ENCODE data around the gene SLC12A4. TPM values are rescaled to one million over a fixed set of nuclear protein-coding genes. Genes with fewer than 3 reads are reported as not detected.
A peak's percentile ranks its signal among the peaks of the same experiment; 100 is the strongest.
"Not testable (repeated sequence)": the region's sequence is repeated elsewhere in the genome, so short reads cannot be mapped to it uniquely, and the experiment has no call there.

SLC12A4 gene
- total and polyA plus RNA-seq, 4 donors = 8.0 to 37.3 (median 17.1) TPM

DNA sequence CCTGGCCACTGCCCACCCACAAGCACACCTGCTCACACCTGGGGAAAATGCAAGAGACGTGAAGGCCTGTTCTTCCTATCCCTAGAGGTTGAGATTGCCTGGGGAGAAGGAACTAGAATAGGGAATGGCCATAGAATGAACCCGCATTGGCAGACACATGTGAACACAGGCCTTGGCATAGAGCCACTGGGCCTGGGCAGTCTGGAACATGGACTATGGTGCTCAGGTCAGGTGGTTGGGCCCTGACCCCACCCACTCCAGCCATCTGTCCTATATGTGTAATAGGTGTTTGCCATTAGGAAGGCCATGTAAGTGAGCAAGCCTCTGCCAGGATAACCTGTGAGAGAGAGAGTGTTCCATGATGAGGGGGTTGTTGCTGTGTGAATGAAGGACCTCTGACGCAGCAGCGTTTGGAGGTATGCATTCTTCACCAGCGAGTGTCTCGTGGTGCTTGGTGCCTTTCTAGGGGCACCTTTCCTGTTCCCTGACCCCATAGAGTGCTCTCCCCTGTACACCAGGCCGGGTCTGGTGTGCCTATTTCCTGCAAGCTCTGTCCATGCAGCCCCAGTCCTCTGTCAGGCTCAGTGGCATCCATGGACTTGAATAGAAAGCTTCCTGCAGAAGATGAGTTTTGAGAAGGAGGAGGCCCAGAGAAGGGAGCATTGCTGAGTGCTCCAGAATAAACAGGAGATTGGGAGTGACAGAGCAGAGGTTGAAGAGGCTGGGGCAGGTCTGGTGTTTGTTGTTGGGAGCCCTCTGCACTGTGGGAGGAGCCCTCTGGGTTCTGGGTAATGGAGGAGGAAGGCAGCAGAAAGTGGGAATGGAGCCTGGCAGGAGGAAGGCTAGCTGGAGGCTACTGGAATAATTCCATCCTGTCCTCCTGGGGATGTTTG, 52.4 kb downstream of the SLC12A4 start (continued):
- no peak for TF ChIP-seq GABPA (IDR thresholded peaks at IDR 0.05 in 1 of 2, conservative IDR thresholded peaks at IDR 0.05 in 1 of 2)

DNA sequence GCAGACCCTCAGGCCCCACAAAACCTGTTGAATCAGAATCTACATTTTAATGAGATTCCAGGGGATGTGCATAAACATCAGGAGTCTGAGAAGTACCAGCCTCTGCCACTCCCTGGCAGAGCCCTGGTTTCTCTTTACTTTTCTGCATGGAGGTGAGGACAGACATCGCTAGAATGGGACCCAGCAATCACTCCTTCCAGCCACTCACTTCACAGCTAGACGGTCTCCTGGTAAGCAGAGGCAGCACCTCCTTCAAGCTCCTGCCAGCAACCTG, 53.0 kb downstream of the SLC12A4 start:
- not testable (repeated sequence) for DNase-seq (ENCODE audit: low spot score); H3K4me3 ChIP-seq (ENCODE audit: low read depth in 1 of 3, low read length in 3 of 3); H3K9ac ChIP-seq (ENCODE audit: low read depth in 1 of 2, low read length in 2 of 2); H3K27me3 ChIP-seq (ENCODE audit: control insufficient read depth in 4 of 4, insufficient read depth in 4 of 4, low read length in 3 of 4); H3K9me3 ChIP-seq (ENCODE audit: control insufficient read depth in 4 of 4, low read length in 3 of 4)
- H3K27ac ChIP-seq (ENCODE audit: low read depth in 1 of 2, low read length in 2 of 2) = peak overlapping the region in 1 of 2 donors; percentile 25
- peaks cover 11 to 35% (median 26%) of the 10 kb centered on the region in 4 donors for H3K4me1 ChIP-seq (ENCODE audit: control insufficient read depth in 4 of 4, insufficient read depth in 4 of 4, low read length in 3 of 4)
- WGBS = 49% methylated on average over 2 of the region's 2 CpGs
- peaks cover 0 to 15% (median 7%) of the 10 kb centered on the region in 4 donors for H3K36me3 ChIP-seq (ENCODE audit: control insufficient read depth in 4 of 4, insufficient read depth in 3 of 4, low read depth in 1 of 4, low read length in 3 of 4)

DNA sequence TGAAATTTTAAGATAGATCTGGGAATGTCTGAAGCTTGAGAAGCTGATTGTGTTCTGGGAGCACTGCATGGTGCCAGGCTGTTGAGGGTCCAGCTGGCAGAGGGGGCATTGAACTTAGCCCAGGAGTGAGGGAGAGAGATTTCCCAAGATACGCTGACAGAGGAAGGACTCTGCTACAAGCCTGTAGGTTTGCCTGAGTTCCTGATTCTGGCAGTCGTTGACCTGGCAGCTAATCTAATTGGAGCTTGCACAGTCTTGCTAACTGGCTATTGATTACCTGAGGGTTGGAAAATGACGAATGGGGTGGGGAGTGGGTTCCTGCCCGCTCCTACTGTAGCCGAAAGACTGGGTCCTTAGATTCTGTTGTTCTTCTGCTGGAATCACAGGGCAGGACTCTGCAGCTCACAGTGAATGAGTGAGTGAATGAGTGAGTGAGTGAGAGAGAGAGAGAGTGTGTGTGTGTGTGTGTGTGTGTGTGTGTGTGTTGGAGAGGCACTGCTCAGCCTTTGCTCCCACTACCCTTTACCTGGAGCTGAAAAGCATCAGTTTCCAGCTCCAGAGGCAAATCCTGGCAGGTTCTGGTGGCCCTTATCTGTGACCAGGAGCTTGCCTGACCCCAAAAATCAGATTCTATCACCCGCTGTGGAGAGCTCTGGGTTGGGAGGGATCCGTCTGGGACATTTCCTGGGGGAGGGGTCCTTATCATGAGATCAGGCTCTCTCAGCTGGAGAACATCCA, 53.5 kb downstream of the SLC12A4 start:
- Histone ChIP-seq H3K27me3 (ENCODE audit: control insufficient read depth in 4 of 4, insufficient read depth in 4 of 4, low read length in 3 of 4) (no peaks in the 10 kb centered on the region), H3K9ac (ENCODE audit: low read depth in 1 of 2, low read length in 2 of 2) (no peak overlapping the region), H3K27ac (ENCODE audit: low read depth in 1 of 2, low read length in 2 of 2) (peak overlapping the region; percentile 21 to 67), H3K4me1 (ENCODE audit: control insufficient read depth in 4 of 4, insufficient read depth in 4 of 4, low read length in 3 of 4) (peaks cover 11 to 35% (median 26%) of the 10 kb centered on the region in 4 donors), H3K9me3 (ENCODE audit: control insufficient read depth in 4 of 4, low read length in 3 of 4) (no peaks in the 10 kb centered on the region), H3K4me3 (ENCODE audit: low read depth in 1 of 3, low read length in 3 of 3) (no peak overlapping the region), H3K36me3 (ENCODE audit: control insufficient read depth in 4 of 4, insufficient read depth in 3 of 4, low read depth in 1 of 4, low read length in 3 of 4) (peaks cover 0 to 15% (median 8%) of the 10 kb centered on the region in 4 donors)
- TF ChIP-seq, protein P1, sequence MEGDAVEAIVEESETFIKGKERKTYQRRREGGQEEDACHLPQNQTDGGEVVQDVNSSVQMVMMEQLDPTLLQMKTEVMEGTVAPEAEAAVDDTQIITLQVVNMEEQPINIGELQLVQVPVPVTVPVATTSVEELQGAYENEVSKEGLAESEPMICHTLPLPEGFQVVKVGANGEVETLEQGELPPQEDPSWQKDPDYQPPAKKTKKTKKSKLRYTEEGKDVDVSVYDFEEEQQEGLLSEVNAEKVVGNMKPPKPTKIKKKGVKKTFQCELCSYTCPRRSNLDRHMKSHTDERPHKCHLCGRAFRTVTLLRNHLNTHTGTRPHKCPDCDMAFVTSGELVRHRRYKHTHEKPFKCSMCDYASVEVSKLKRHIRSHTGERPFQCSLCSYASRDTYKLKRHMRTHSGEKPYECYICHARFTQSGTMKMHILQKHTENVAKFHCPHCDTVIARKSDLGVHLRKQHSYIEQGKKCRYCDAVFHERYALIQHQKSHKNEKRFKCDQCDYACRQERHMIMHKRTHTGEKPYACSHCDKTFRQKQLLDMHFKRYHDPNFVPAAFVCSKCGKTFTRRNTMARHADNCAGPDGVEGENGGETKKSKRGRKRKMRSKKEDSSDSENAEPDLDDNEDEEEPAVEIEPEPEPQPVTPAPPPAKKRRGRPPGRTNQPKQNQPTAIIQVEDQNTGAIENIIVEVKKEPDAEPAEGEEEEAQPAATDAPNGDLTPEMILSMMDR (IDR thresholded peaks at IDR 0.05; ENCODE audit: low read depth, low read length, missing input control) = no peak
- TF ChIP-seq HNF4A (conservative IDR thresholded peaks at IDR 0.05) = peak; percentile 33 to 51
- TF ChIP-seq HNF4G (IDR thresholded peaks at IDR 0.05) = no peak
- no peak for TF ChIP-seq TAF1 (conservative IDR thresholded peaks at IDR 0.05)
- TF ChIP-seq RXRA (IDR thresholded peaks at IDR 0.05) = peak; percentile 60 to 81
- no peak for TF ChIP-seq FOXA1 (IDR thresholded peaks at IDR 0.05)
- TF ChIP-seq, protein P2, sequence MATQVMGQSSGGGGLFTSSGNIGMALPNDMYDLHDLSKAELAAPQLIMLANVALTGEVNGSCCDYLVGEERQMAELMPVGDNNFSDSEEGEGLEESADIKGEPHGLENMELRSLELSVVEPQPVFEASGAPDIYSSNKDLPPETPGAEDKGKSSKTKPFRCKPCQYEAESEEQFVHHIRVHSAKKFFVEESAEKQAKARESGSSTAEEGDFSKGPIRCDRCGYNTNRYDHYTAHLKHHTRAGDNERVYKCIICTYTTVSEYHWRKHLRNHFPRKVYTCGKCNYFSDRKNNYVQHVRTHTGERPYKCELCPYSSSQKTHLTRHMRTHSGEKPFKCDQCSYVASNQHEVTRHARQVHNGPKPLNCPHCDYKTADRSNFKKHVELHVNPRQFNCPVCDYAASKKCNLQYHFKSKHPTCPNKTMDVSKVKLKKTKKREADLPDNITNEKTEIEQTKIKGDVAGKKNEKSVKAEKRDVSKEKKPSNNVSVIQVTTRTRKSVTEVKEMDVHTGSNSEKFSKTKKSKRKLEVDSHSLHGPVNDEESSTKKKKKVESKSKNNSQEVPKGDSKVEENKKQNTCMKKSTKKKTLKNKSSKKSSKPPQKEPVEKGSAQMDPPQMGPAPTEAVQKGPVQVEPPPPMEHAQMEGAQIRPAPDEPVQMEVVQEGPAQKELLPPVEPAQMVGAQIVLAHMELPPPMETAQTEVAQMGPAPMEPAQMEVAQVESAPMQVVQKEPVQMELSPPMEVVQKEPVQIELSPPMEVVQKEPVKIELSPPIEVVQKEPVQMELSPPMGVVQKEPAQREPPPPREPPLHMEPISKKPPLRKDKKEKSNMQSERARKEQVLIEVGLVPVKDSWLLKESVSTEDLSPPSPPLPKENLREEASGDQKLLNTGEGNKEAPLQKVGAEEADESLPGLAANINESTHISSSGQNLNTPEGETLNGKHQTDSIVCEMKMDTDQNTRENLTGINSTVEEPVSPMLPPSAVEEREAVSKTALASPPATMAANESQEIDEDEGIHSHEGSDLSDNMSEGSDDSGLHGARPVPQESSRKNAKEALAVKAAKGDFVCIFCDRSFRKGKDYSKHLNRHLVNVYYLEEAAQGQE (IDR thresholded peaks at IDR 0.05) = no peak
- TF ChIP-seq SP1 (IDR thresholded peaks at IDR 0.05) = peak; percentile 56
- 43% methylated on average over 7 of the region's 7 CpGs for WGBS
- DNase-seq (ENCODE audit: low spot score) = no peak

All from liver (tissue), 9 donors.